NCI-H1092 treated with DMSO at 0.1 percent for 48 hours (cell line): ENCODE measurements around the gene SCGB1D4.
"Not testable (repeated sequence)": the region's sequence is repeated elsewhere in the genome, so short reads cannot be mapped to it uniquely, and the experiment has no call there.

ENCODE experiments used
- DNase-seq: peaks from one replicate; lab custom pipeline; 2025; lab: John Stamatoyannopoulos, UW

The SCGB1D4 gene

GRCh38 chr11:62298975-62299374 lies at the start of gene SCGB1D4:
Gene SCGB1D4 (minus strand): TSS chr11:62299075. CDS start chr11:62299010, 65 bp downstream.
- DNase-seq: no peak

- no peak for DNase-seq
Measured at GRCh38 chr11:62345861-62346260, 47.0 kb upstream of the SCGB1D4 start.

- DNase-seq: no peak
Measured at GRCh38 chr11:62344210-62344609, 45.3 kb upstream of the SCGB1D4 start.

GRCh38 chr11:62343646-62344190 lies 44.8 kb upstream of the SCGB1D4 start:
- DNase-seq: not testable (repeated sequence)

GRCh38 chr11:62341588-62341987 lies 42.7 kb upstream of the SCGB1D4 start:
- DNase-seq: no peak

- DNase-seq: peak; percentile 31
Measured at GRCh38 chr11:62340269-62340901, 41.5 kb upstream of the SCGB1D4 start.

- no peak for DNase-seq
Measured at GRCh38 chr11:62338218-62338617, 39.3 kb upstream of the SCGB1D4 start.

GRCh38 chr11:62337303-62338181 lies 38.7 kb upstream of the SCGB1D4 start, which contains the start of gene ASRGL1:
Gene ASRGL1 (plus strand): TSS chr11:62337448. CDS start chr11:62337978, 530 bp downstream.
- DNase-seq: peak; percentile 95

- not testable (repeated sequence) for DNase-seq
Measured at GRCh38 chr11:62336949-62337302, 38.1 kb upstream of the SCGB1D4 start.

- DNase-seq: no peak
Measured at GRCh38 chr11:62333768-62334167, 34.9 kb upstream of the SCGB1D4 start.

GRCh38 chr11:62331264-62331663 lies 32.4 kb upstream of the SCGB1D4 start:
- DNase-seq: not testable (repeated sequence)

- not testable (repeated sequence) for DNase-seq
Measured at GRCh38 chr11:62327541-62327940, 28.7 kb upstream of the SCGB1D4 start.

- DNase-seq: not testable (repeated sequence)
Measured at GRCh38 chr11:62326719-62327118, 27.8 kb upstream of the SCGB1D4 start.

- not testable (repeated sequence) for DNase-seq
Measured at GRCh38 chr11:62325781-62326180, 26.9 kb upstream of the SCGB1D4 start.

- peak; percentile 27 for DNase-seq
Measured at GRCh38 chr11:62324731-62325556, 26.1 kb upstream of the SCGB1D4 start.

GRCh38 chr11:62322524-62322923 lies 23.6 kb upstream of the SCGB1D4 start:
- no peak for DNase-seq

- no peak for DNase-seq
Measured at GRCh38 chr11:62315431-62315830, 16.6 kb upstream of the SCGB1D4 start.

GRCh38 chr11:62309991-62310390 lies 11.1 kb upstream of the SCGB1D4 start:
- DNase-seq: no peak

- DNase-seq: no peak
Measured at GRCh38 chr11:62307950-62308349, 9.1 kb upstream of the SCGB1D4 start.

- DNase-seq: no peak
Measured at GRCh38 chr11:62306227-62306626, 7.4 kb upstream of the SCGB1D4 start.

- no peak for DNase-seq
Measured at GRCh38 chr11:62295504-62295903, 3.4 kb downstream of the SCGB1D4 start.

- no peak for DNase-seq
Measured at GRCh38 chr11:62280452-62280851, 18.4 kb downstream of the SCGB1D4 start.
